ENCODE data around the gene GAL3ST3.
"Not testable (repeated sequence)": the region's sequence is repeated elsewhere in the genome, so short reads cannot be mapped to it uniquely, and the experiment has no call there.

The GAL3ST3 gene

DNA sequence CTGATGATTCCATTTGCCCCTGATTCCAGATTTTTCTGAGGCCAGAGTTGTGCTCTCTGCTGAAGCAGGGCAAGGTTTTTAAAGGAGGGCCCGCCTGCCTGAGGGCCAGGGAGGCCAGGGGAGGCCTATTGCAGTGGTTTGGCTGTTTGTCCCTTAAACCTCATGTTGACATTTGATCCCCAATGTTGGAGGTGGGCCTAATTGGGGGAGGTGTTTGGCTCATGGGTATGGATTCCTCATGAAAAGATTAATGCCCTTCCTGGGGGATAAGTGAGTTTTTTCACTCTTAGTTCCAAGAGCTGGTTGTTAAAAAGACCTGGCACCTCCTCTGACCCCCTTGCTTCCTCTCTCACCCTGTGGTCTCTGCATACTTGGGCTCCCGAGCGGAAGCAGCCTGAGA, 9.2 kb downstream of the GAL3ST3 start:
- Mint-ChIP-seq H3K9me3 (no peaks in the 10 kb centered on the region), H3K27ac (no peak overlapping the region), H3K4me3 (no peak overlapping the region), H3K27me3 (no peaks in the 10 kb centered on the region), H3K4me1 (peaks cover 4% of the 10 kb centered on the region), H3K36me3 (no peaks in the 10 kb centered on the region)
- ATAC-seq = no peak

DNA sequence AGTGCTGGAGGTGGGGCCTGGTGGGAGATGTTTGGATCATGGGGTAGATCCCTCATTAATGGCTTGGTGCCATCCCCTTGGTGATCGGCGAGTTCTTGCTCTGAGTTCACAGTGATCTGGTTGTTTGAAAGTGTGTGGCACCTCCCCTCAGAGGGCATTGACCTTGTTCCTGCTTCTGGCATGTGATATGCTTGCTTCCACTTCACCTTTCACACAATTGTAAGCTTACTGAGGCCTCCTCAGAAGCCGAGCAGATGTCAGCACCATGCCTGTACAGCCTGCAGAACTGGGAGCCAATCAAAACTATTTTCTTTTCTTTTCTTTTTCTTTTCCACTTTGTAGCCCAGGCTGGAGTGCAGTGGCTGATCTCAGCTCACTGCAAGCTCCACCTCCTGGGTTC, 11.6 kb downstream of the GAL3ST3 start:
- no peaks in the 10 kb centered on the region for H3K27me3 Mint-ChIP-seq

DNA sequence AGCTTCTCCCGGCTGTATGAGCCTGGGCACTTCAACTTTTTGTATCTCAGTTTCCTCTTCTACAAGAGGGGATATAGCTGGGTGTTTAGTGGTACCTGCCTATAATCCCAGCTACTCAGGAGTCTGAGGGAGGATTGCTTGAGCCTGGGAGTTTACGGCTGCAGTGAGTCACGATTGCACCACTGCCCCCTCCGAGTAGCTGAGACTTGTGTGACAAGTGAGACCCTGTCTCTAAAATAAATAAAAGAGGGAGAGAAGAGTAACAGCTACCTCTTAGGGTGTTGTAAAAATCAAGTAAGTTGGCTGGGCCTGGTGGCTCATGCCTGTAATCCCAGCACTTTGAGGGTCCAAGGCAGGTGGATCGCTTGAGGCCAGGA, 12.6 kb downstream of the GAL3ST3 start:
- Mint-ChIP-seq H3K27ac (no peak overlapping the region), H3K9me3 (no peaks in the 10 kb centered on the region), H3K36me3 (no peaks in the 10 kb centered on the region), H3K4me3 (no peak overlapping the region), H3K4me1 (no peaks in the 10 kb centered on the region), H3K27me3 (no peaks in the 10 kb centered on the region)
- no peak for ATAC-seq

More for the DNA sequence above, 11.6 kb downstream of the GAL3ST3 start:
- Mint-ChIP-seq H3K36me3 (no peaks in the 10 kb centered on the region), H3K4me3 (no peak overlapping the region), H3K9me3 (no peaks in the 10 kb centered on the region), H3K4me1 (no peaks in the 10 kb centered on the region), H3K27ac (no peak overlapping the region)
- ATAC-seq = no peak

DNA sequence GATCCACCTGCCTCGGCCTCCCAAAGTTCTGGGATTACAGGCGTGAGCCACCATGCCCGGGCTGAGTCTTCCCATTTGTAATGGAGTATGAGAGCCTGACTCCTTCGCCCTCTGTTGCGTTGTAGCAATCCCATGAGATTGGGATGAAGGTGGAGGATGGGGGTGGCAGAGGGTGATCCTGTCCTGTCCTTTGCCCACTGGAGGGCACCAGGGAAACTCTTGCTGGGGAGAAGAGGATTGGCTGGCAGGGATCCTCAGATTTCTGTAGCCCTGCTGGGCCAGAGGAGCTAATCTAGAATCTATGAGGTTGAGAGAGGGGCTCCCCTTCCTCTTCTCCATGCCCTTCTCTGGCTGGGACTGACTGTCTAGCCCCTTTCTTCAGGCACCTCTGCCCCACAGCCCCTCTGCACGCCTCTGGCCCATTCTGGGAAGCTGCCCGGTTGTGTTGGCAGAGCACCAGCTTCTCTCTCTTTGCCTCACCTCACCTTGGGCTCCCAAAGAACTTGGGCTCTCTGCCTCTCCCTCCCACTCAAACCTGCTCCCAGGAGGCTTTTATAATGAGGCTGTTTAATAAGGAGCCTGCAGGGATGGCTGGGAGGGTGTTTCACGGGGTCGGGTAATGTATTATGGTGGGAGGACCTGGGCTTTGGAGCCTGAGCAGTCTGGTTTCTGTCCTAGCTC, 13.2 kb downstream of the GAL3ST3 start:
- Mint-ChIP-seq H3K27ac (no peak overlapping the region), H3K36me3 (no peaks in the 10 kb centered on the region), H3K4me1 (no peaks in the 10 kb centered on the region), H3K27me3 (no peaks in the 10 kb centered on the region), H3K9me3 (no peaks in the 10 kb centered on the region), H3K4me3 (no peak overlapping the region)
- ATAC-seq = no peak

DNA sequence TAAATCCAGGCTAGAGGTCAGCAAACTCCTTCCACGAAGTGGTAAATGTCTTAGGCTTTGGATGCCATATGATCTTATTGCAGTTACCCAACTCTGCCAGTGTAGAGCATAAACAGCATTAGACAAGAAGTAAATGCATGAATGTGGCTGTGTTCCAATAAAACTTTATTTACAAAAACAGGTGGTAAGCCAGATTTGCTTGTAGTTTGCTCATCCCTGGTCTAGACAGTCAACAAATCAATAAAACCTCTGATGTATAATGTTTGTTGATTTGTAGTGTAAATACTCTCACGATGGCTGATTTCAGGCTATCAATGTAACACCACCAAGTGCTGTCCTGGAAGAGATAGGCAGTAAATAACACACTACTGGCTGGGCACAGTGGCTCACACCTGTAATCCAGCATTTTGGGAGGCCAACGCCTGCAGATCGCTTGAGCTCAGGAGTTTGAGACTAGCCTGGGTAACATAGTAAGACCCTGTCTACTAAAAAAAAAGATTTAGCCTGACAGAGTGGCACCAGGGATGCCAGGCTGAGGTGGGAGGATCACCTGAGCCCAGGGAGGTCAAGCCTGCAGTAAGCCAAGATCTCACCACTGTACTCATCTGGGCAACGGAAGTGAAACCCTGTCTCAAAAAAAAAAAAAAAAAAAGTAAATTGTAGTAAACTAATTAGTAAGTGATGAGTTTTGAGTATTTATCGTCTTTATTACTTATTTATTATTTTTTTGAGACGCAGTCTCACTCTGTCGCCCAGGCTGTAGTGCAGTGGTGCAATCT, 15.8 kb downstream of the GAL3ST3 start:
- Mint-ChIP-seq H3K27me3 (no peaks in the 10 kb centered on the region), H3K36me3 (no peaks in the 10 kb centered on the region), H3K4me3 (no peak overlapping the region), H3K4me1 (no peaks in the 10 kb centered on the region), H3K27ac (no peak overlapping the region), H3K9me3 (no peaks in the 10 kb centered on the region)
- no peak for ATAC-seq

DNA sequence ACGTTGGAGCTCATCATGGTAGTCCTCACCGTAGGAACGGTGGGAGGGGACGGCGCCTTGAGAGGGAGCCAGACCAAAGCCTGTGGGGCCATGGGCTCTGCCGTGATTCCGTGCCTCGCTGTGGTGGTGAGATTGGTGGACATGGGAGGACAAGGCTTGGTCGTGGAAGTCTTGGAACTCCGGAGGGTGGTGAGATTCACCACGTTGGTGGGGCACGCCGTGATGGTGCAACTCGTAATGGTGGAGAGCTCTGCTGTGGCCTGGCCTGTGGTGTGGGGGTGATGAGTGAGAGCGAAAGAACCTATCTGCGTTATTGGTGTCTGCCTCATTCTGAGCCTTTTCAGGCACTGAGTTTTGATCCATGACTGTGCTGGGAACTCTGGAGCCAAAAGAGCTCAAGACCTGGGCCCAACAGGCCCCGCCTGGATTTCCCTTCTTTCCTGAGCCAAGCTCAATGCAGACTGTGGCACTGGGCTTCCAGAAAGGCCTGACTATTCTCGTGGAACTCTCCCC, 22.9 kb downstream of the GAL3ST3 start, which contains the start of gene CATSPER1:
CATSPER1 (minus strand) TSS at position 463 of the 513 bp plus-strand sequence; CDS start at position 363, 100 bp downstream.
- Mint-ChIP-seq H3K36me3 (no peaks in the 10 kb centered on the region), H3K9me3 (no peaks in the 10 kb centered on the region)

DNA sequence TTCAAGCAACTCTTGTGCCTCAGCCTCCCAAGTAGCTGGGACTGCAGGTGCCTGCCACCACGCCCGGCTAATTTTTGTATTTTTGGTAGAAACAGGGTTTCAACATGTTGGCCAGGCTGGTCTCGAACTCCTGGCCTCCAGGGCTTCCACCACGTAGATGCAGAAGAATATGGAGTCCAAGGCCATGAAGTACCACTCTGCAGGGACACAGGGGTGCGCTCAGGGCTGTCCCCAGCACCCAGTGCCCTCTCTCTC, 25.8 kb downstream of the GAL3ST3 start:
- H3K9me3 Mint-ChIP-seq, ATAC-seq, H3K4me3 Mint-ChIP-seq, H3K36me3 Mint-ChIP-seq, H3K27ac Mint-ChIP-seq: not testable (repeated sequence)
- H3K27me3 Mint-ChIP-seq = peaks cover 20% of the 10 kb centered on the region
- peaks cover 17% of the 10 kb centered on the region for H3K4me1 Mint-ChIP-seq

More for the DNA sequence above, 22.9 kb downstream of the GAL3ST3 start, which contains the start of gene CATSPER1:
- H3K27me3 Mint-ChIP-seq = peaks cover 20% of the 10 kb centered on the region
- no peak within 1 kb of the TSS for H3K27ac Mint-ChIP-seq
- ATAC-seq = no peak
- peaks cover 9% of the 10 kb centered on the region for H3K4me1 Mint-ChIP-seq
- no peak within 1 kb of the TSS for H3K4me3 Mint-ChIP-seq

DNA sequence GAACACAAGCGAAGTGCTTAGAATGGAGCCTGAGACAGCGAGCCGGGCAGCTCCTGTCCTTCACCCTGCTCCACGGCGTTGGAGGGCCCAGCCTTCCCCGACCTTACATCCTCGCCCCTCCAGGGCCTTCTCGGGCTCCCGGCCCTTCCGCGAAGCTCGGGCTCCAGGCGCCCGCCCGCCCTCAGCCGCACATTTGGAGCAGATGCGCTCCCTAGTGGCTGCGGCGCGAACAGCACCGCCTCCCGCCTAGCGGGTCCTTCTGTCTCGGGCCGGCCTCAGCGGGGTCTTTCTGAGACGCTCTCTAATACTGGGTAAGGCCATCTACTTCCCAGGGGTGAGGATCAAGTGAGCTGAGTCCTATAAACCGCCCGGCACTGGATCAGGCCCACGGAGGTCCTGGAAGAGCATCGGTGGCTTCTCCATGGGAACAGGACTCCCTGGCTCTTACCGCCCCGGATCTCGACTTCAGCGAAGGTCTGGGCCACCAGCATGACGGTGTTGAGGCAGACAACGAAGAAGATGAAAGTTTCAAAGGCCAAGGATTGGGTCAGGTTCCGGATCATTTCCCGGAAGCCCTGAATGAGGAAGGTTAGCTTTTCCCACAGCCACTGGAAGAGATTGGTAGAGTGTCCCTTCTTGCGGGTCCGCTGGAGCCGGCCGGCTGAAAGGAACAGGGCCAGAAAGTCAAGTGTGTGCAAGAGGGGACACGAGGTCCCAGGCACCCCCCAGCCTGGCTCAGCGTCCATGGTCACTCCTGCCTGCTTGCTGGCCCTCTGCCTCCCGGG, 26.4 kb downstream of the GAL3ST3 start:
- Mint-ChIP-seq H3K27ac (peak overlapping the region; percentile 18), H3K9me3 (no peaks in the 10 kb centered on the region), H3K4me1 (peaks cover 17% of the 10 kb centered on the region), H3K4me3 (peak overlapping the region; percentile 35), H3K27me3 (peaks cover 20% of the 10 kb centered on the region), H3K36me3 (no peaks in the 10 kb centered on the region)
- peak; percentile 77 for ATAC-seq

DNA sequence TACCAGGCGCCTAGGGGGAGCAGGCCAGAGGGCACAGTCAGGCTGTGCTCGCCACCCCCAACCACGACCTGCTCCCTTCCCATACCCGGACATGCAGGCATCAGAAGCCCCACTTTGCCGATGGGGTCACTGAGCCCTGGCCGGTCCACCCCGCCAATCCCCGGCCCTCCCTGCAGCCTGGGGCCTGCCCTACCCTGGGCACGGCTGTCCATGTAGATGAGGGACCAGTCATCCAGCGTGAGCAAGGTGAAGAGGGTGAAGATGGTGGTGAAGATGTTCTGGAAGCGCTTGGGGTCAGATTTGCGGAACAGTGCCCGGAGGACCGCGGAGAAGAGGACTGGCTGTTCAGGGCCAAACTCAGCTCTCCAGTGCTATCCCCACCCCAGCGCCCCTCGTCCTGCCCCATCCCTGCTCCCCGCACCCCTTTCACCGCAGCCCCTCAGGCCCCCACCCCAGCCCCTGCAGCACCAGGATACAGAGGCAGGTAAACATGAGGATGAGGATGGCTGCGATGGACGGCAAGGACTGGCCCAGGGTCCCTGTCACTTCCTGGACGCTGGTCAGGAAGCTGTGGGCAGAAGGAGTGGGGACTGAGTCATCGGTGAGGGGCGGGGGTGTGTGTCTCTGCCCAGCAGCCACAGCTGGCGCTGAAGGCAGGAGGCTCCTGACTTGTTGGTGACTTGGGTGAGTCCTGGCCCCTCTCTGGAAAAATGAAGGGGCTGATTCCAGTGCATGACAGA, 28.2 kb downstream of the GAL3ST3 start:
- Mint-ChIP-seq H3K4me1 (peaks cover 17% of the 10 kb centered on the region), H3K27ac (no peak overlapping the region), H3K27me3 (peaks cover 15% of the 10 kb centered on the region), H3K36me3 (no peaks in the 10 kb centered on the region), H3K4me3 (no peak overlapping the region), H3K9me3 (no peaks in the 10 kb centered on the region)
- ATAC-seq = no peak

DNA sequence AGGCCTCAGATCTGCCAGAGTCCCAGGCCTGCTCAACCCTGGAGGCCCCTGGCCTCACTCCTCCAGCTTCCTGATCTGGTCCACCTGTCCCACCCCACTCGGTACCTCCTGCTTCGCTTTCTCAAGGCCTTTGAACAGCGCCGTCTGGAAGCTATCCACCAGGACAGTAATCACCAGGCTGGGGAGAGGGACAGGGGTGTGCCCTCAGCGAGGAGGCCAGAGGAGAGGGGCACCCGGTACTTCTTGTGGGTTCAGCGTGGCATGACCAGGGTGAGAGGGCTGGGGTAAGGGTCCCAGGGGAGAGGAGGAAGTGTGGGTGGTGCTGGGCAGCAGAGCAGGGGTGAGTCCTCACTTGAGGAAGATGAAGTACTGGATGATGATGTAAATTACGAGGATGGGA, 28.7 kb downstream of the GAL3ST3 start:
- Mint-ChIP-seq H3K9me3 (no peaks in the 10 kb centered on the region), H3K27ac (no peak overlapping the region), H3K4me3 (no peak overlapping the region), H3K27me3 (peaks cover 10% of the 10 kb centered on the region), H3K36me3 (no peaks in the 10 kb centered on the region), H3K4me1 (peaks cover 17% of the 10 kb centered on the region)
- no peak for ATAC-seq

DNA sequence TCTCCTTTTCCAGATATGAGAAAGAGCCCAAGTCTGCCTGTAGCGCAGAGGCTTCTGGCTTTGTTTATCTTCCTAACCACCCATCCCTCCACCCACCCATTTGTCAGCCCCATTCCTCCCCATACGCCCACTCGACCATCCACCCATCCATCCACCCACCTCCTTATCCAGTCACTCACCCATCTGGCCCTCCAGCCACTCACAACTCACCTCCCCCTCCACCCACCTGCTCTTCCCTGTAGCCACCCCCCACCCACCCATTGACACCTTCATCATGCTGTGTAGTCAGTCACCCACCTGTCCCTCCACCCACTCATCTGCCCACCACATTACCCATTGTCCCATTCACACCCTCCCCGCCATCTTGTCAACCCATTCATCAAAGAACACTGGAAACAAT, 31.6 kb downstream of the GAL3ST3 start:
- peaks cover 12% of the 10 kb centered on the region for H3K4me1 Mint-ChIP-seq
- H3K36me3 Mint-ChIP-seq = no peaks in the 10 kb centered on the region
- H3K9me3 Mint-ChIP-seq = no peaks in the 10 kb centered on the region
- no peak for ATAC-seq
- no peak overlapping the region for H3K27ac Mint-ChIP-seq
- peaks cover 2% of the 10 kb centered on the region for H3K27me3 Mint-ChIP-seq
- no peak overlapping the region for H3K4me3 Mint-ChIP-seq

DNA sequence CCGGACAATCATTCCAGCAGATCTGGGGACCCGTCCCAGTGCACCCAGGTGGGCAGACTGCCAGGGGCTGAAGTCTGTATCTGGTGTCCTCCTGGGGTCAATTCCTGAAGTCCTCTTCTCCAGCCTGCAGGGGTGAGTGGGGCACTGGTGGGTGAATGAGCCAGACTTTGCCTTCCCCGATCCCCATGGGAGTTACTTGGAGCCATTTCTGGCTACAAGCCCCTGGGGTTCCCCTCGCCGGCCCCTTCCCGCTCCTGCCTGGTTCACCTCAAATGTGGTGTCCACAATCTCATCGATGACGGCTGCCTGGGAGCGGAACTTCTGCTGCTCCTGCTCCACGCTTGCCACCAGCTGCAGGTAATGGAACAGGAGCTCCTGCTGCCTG, 32.2 kb downstream of the GAL3ST3 start:
- no peaks in the 10 kb centered on the region for H3K9me3 Mint-ChIP-seq
- ATAC-seq = no peak
- peaks cover 11% of the 10 kb centered on the region for H3K4me1 Mint-ChIP-seq
- H3K4me3 Mint-ChIP-seq = no peak overlapping the region
- H3K27me3 Mint-ChIP-seq = no peaks in the 10 kb centered on the region
- no peaks in the 10 kb centered on the region for H3K36me3 Mint-ChIP-seq
- H3K27ac Mint-ChIP-seq = no peak overlapping the region

DNA sequence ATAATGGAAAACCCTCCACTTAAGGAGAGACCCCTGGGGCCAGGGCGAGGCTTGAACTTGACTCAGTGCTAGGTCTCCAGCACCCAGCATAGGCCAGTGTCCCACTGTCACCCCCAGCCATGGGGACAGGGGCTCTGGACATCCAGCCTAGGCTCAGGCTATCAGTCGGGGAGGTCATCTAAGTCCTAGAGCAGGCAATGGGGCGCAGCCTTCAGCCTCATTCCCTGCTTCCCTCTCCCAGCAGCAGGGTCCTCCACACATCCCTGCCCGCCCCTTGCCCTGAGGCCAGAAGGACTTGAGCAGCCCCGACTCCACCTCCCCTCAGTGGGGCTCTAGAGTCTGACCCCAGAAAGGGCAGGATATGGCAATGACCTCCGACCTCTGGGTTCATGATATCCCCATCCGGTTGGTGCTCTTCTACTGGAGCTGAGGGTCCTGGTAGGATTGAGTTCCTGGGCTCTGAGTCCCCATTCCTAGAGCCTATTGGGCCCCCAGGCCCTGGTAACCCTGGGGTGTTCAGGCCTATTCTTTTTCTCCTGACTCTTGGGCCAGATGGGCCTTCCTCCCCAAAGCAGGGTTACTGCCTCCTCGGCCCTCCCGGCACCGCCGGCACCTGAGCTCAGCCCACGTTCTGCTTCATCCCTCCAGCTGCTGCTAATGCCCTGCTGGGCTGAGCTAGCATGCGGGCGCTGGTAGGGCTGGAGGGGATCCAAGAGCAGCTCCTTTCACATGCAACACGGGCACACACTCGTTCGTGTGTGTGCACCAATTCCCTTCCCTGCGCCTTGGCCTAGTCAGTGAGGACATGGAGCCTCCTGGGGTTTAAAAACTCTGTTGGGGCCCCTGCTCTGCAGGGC, 32.8 kb downstream of the GAL3ST3 start:
- Mint-ChIP-seq H3K4me1 (peaks cover 9% of the 10 kb centered on the region), H3K9me3 (no peaks in the 10 kb centered on the region), H3K27ac (no peak overlapping the region), H3K27me3 (no peaks in the 10 kb centered on the region), H3K36me3 (no peaks in the 10 kb centered on the region), H3K4me3 (no peak overlapping the region)
- no peak for ATAC-seq

DNA sequence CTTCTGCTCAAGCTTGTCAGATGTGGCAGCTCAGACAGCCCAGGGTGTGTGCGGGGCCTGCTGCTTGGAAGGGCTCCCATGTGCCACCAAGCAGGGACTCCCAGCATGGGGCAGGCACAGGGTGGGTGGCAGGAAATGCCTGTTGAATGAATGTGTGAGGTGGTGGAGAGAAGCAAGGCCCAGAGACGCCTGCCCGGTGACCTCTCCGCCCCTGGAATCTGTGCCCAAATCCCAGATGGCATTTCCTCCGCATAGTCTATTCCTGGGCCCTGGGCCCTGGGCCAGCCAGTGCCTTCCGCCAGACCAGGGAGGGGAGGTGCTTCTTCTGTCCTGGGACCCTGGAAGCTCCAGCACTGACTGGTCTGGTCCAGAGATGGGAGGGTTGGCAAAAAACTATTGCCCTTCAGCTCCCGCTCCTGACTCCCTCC, 33.5 kb downstream of the GAL3ST3 start:
- ATAC-seq = no peak
- no peaks in the 10 kb centered on the region for H3K36me3 Mint-ChIP-seq

More for the DNA sequence above, 33.5 kb downstream of the GAL3ST3 start:
- Mint-ChIP-seq H3K4me3 (no peak overlapping the region), H3K4me1 (peaks cover 5% of the 10 kb centered on the region), H3K9me3 (no peaks in the 10 kb centered on the region), H3K27me3 (no peaks in the 10 kb centered on the region), H3K27ac (no peak overlapping the region)
